ENCODE results near the gene DNM1L. TPM values are rescaled to one million over a fixed set of nuclear protein-coding genes. Genes with fewer than 3 reads are reported as not detected.

DNM1L gene
- 65.7 and 84.9 TPM in 2 replicates for total RNA-seq (2012; rRNA removed)

DNA sequence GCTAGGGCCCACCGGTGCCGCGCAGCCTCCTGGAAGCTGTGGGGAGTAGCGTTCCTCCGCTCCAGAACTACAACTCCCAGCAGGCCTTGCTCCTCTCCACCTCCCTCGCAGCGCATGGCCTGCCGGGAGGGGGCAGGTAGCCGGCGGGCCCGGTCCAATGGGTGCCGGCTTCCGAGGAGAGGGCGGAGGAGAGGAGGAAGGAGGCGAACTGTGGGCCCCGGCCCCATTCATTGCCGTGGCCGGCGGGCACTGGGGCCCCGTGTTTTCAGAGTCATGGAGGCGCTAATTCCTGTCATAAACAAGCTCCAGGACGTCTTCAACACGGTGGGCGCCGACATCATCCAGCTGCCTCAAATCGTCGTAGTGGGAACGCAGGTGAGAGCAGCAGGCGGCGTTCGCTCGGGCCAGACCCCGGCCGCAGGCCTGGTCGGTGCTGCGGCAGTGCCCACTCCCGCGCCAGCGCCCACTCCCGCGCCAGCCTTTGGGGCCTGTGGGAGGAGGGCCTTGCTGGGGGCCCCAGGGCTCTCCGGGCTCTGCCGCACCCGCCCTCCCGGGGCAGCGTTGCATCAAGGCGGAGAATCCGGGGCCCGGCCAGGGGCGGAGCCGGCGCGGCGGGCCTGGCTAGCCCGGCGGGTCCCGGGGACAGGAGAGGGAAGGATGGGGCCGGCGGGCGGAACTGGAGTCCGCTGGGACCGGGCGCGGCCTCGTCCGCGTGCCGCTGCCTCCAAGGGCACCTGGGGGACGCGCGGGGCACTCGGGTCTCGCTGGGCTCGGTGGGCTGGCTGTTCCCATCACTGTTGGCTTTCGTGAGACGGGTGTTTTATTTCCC, at the start of gene DNM1L:
Gene DNM1L (plus strand): TSS at position 211 of the 829 bp plus-strand sequence. CDS start 63 bp downstream, at position 274.
- Histone ChIP-seq H3K27me3 (ENCODE audit: control insufficient read depth, insufficient read depth, low read length) (no peaks in the 10 kb centered on the region), H3K36me3 (ENCODE audit: insufficient read depth, low read length) (peaks cover 4% of the 10 kb centered on the region), H3K4me3 (ENCODE audit: low read length) (peak within 1 kb of the TSS; percentile 99), H3K4me1 (ENCODE audit: control insufficient read depth, insufficient read depth, low read length) (peaks cover 17% of the 10 kb centered on the region), H3K4me2 (ENCODE audit: low read length) (peak within 1 kb of the TSS; percentile 76), H3K9ac (ENCODE audit: low read depth, low read length) (peak within 1 kb of the TSS; percentile 97), H3K9me3 (replicated peaks; ENCODE audit: low read length) (no peaks in the 10 kb centered on the region)

DNA sequence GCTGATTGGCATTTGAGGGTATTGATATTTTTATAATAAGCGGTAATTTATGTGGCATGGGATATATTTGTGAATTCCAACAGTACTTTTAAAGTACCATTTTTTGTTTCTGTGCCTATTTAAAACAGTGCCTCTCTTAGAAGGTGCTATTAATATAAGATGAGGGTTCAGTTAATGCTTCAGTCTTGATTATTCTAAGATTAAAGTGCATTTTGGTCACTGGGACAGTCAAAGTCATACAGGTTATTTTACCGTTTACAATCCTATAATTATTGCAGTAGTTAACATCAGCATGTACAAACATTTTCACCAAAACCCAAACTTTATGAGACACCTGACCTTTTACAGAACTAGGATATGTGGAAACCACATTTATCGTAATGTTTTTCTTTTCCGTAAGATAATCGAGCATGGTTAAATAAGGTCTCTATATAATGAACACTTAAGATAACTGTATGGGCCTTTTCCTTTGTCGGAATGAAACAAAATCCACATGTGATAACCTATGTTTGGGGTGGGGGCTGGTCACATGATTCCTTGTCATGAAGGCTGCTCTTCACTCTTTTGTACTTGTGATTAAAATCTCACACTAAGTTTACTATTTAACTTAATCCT, 37.7 kb upstream of the DNM1L start:
- Histone ChIP-seq H3K4me1 (ENCODE audit: control insufficient read depth, insufficient read depth, low read length) (no peaks in the 10 kb centered on the region), H3K9me3 (replicated peaks; ENCODE audit: low read length) (no peaks in the 10 kb centered on the region), H3K4me2 (ENCODE audit: low read length) (no peak overlapping the region), H3K36me3 (ENCODE audit: insufficient read depth, low read length) (peaks cover 75% of the 10 kb centered on the region), H3K27me3 (ENCODE audit: control insufficient read depth, insufficient read depth, low read length) (no peaks in the 10 kb centered on the region), H3K4me3 (ENCODE audit: low read length) (no peak overlapping the region), H3K9ac (ENCODE audit: low read depth, low read length) (no peak overlapping the region)

DNA sequence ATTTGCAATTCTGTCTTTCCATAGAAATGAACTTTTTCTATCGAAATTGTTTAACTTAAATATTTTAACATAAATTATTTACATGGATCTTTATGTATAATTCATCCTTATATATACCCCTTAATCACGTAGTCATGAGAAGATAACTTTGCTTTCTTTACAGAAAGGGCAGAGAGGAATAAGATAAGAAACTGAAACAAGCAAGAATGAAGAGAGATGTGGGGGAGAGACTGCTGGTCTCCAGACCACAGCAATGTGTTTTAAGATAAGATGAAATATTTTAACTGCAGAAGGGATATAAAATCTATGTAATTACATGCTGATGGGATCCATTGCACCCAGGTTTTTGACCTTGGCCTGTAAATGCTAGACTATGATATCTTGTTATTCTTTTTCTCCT, 34.7 kb upstream of the DNM1L start:
- no peak overlapping the region for H3K9ac ChIP-seq (ENCODE audit: low read depth, low read length)
- H3K36me3 ChIP-seq (ENCODE audit: insufficient read depth, low read length), result peaks cover 61% of the 10 kb centered on the region
- H3K9me3 ChIP-seq (replicated peaks; ENCODE audit: low read length), result no peaks in the 10 kb centered on the region

DNA sequence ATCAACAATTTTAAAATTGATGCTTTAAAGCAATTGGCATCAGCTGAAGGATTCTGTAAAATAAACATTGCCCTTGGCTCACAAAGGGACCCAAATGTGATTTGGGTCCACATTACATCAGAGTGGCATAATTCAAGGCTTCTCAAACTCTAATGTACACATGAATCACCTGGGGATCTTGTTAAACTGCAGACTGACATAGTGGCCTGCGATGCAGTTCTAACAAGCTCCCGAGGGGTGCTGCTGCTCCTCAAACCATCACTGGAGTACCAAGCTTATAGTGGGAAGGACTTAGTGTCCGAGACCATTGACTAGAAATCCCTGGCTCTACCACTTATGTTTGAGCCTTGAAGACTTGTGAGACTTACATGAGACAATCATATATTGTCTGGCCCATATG, 31.8 kb upstream of the DNM1L start:
- H3K4me1 ChIP-seq (ENCODE audit: control insufficient read depth, insufficient read depth, low read length), result peaks cover 2% of the 10 kb centered on the region
- no peak overlapping the region for H3K4me3 ChIP-seq (ENCODE audit: low read length)
- peaks cover 34% of the 10 kb centered on the region for H3K36me3 ChIP-seq (ENCODE audit: insufficient read depth, low read length)
- H3K27me3 ChIP-seq (ENCODE audit: control insufficient read depth, insufficient read depth, low read length), result no peaks in the 10 kb centered on the region
- no peak overlapping the region for H3K9ac ChIP-seq (ENCODE audit: low read depth, low read length)
- H3K9me3 ChIP-seq (replicated peaks; ENCODE audit: low read length), result no peaks in the 10 kb centered on the region
- no peak overlapping the region for H3K4me2 ChIP-seq (ENCODE audit: low read length)

More for the DNA sequence above, 34.7 kb upstream of the DNM1L start:
- H3K4me1 ChIP-seq (ENCODE audit: control insufficient read depth, insufficient read depth, low read length), result no peaks in the 10 kb centered on the region
- H3K27me3 ChIP-seq (ENCODE audit: control insufficient read depth, insufficient read depth, low read length), result no peaks in the 10 kb centered on the region
- no peak overlapping the region for H3K4me2 ChIP-seq (ENCODE audit: low read length)
- no peak overlapping the region for H3K4me3 ChIP-seq (ENCODE audit: low read length)

DNA sequence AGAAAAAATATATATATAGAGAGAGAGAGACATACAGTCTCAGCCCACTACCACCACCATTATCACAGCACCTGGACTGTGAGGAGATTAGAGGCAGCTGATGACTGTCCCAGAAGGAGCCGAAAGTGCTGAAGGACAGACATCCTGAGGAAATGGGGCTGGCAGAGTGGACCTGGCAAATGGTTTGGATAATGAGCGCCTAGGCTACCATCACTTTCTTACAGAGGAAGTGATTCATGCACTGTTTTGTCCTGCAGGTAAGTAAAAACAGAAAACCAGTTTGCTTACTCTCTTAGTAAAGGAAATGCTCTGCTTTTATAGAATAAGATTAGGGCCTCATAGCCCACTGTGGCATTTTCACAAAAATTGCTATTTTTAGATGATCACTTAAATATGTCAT, 28.6 kb upstream of the DNM1L start:
- no peaks in the 10 kb centered on the region for H3K9me3 ChIP-seq (replicated peaks; ENCODE audit: low read length)

DNA sequence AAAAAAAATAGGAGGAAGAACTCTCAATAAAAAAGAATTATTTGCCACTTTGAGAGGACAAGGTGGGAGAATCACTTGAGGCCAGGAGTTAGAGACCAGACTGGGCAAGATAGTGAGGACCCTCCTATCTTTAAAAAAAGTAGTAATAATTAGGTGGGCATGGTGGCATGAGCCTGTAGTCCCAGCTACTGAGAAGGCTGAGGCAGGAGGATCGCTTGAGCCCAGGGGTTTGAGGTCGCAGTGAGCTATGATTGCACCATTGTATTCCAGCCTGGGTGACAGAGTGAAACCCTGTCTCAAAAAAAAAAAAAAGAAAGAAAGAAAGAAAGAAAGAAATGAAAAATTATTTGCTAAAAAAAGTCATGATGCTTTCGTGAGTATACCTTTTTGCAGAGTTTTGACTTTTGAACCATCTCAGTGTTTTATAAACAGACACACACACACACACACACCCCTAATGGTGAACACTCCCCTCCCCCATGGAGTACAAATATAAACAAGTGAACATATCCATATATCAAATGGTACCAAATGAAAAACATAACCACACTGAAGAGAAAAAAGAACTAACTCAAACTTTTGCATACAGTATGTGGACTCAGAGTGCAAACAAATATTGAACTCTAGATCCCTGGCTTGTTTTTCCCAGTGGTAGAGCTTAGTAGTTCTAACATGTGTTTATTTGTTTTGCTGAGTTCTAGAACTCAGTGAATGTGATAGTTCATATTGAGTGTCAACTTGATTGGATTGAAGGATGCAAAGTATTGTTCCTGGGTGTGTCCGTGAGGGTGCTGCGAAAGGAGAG, 27.7 kb upstream of the DNM1L start:
- Histone ChIP-seq H3K36me3 (ENCODE audit: insufficient read depth, low read length) (peaks cover 3% of the 10 kb centered on the region), H3K4me2 (ENCODE audit: low read length) (no peak overlapping the region), H3K4me3 (ENCODE audit: low read length) (no peak overlapping the region), H3K9ac (ENCODE audit: low read depth, low read length) (no peak overlapping the region), H3K27me3 (ENCODE audit: control insufficient read depth, insufficient read depth, low read length) (no peaks in the 10 kb centered on the region), H3K9me3 (replicated peaks; ENCODE audit: low read length) (no peaks in the 10 kb centered on the region), H3K4me1 (ENCODE audit: control insufficient read depth, insufficient read depth, low read length) (peaks cover 2% of the 10 kb centered on the region)

More for the DNA sequence above, 28.6 kb upstream of the DNM1L start:
- no peak overlapping the region for H3K4me2 ChIP-seq (ENCODE audit: low read length)
- H3K9ac ChIP-seq (ENCODE audit: low read depth, low read length), result no peak overlapping the region
- no peak overlapping the region for H3K4me3 ChIP-seq (ENCODE audit: low read length)
- H3K27me3 ChIP-seq (ENCODE audit: control insufficient read depth, insufficient read depth, low read length), result no peaks in the 10 kb centered on the region
- peaks cover 2% of the 10 kb centered on the region for H3K4me1 ChIP-seq (ENCODE audit: control insufficient read depth, insufficient read depth, low read length)
- H3K36me3 ChIP-seq (ENCODE audit: insufficient read depth, low read length), result peaks cover 8% of the 10 kb centered on the region

DNA sequence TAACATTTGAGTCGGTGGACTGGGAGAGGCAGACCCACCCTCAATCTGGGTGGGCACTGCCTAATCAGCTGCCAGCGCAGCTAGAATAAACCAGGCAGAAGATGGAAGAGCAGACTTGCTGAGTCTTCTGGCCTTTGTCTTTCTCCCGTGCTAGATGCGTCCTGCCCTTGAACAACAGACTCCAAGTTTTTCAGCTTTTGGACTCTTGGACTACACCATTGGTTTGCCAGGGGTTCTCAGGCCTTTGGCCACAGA, 27.2 kb upstream of the DNM1L start:
- H3K27me3 ChIP-seq (ENCODE audit: control insufficient read depth, insufficient read depth, low read length), result no peaks in the 10 kb centered on the region
- peaks cover 2% of the 10 kb centered on the region for H3K4me1 ChIP-seq (ENCODE audit: control insufficient read depth, insufficient read depth, low read length)

DNA sequence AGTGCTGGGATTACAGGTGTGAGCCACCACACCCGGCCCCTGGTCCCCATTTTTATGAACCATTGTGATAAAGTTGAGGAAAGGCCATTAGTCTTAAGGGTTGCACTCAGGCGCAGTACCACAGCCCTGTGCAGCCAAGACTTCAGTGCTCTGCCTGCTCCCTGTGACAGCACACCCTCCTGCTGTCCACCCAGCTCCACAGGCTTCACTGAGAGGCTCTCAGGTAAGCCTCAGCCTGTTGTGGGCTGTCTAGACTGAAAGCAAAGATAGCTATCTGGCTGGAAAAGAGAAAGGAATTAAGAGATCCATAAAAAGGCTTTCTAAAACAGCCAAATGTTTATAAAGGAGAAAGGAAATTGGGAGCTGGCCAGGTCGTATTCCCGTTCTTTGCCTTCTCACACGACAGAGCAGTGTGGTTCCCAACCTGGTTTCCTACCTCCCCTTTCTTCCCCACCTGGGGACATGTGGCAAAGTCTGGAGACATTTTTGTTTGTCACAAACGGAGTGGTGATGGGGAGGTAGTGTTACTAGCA, 19.1 kb upstream of the DNM1L start:
- peaks cover 11% of the 10 kb centered on the region for H3K4me1 ChIP-seq (ENCODE audit: control insufficient read depth, insufficient read depth, low read length)
- H3K9ac ChIP-seq (ENCODE audit: low read depth, low read length), result no peak overlapping the region
- H3K9me3 ChIP-seq (replicated peaks; ENCODE audit: low read length), result no peaks in the 10 kb centered on the region
- no peaks in the 10 kb centered on the region for H3K27me3 ChIP-seq (ENCODE audit: control insufficient read depth, insufficient read depth, low read length)
- no peak overlapping the region for H3K4me2 ChIP-seq (ENCODE audit: low read length)
- H3K4me3 ChIP-seq (ENCODE audit: low read length), result no peak overlapping the region
- no peaks in the 10 kb centered on the region for H3K36me3 ChIP-seq (ENCODE audit: insufficient read depth, low read length)

More for the DNA sequence above, 27.2 kb upstream of the DNM1L start:
- no peaks in the 10 kb centered on the region for H3K36me3 ChIP-seq (ENCODE audit: insufficient read depth, low read length)
- H3K4me3 ChIP-seq (ENCODE audit: low read length), result no peak overlapping the region
- no peak overlapping the region for H3K9ac ChIP-seq (ENCODE audit: low read depth, low read length)
- H3K9me3 ChIP-seq (replicated peaks; ENCODE audit: low read length), result no peaks in the 10 kb centered on the region
- no peak overlapping the region for H3K4me2 ChIP-seq (ENCODE audit: low read length)

DNA sequence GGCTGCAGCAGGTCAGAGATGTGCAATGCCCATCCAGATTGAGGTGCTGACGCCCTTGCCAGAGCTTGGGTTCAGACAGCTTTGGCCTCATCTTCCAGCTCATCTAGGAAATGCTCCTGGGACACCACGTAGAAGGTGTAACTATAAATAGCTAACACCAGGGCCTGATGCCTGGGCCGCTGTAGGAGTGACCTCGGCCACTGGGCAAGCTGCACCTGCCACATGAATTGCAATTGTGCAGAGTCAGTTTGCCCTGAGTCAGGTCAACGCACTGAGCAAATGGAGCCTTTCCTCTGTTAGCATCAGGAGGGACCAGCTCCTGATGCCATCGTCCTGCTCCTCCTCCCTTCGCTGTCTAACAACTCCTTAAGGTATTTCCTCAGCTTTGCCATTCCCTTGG, 17.4 kb upstream of the DNM1L start:
- Histone ChIP-seq H3K4me2 (ENCODE audit: low read length) (no peak overlapping the region), H3K9ac (ENCODE audit: low read depth, low read length) (no peak overlapping the region), H3K36me3 (ENCODE audit: insufficient read depth, low read length) (no peaks in the 10 kb centered on the region), H3K4me1 (ENCODE audit: control insufficient read depth, insufficient read depth, low read length) (peaks cover 11% of the 10 kb centered on the region), H3K27me3 (ENCODE audit: control insufficient read depth, insufficient read depth, low read length) (no peaks in the 10 kb centered on the region), H3K9me3 (replicated peaks; ENCODE audit: low read length) (no peaks in the 10 kb centered on the region), H3K4me3 (ENCODE audit: low read length) (no peak overlapping the region)

DNA sequence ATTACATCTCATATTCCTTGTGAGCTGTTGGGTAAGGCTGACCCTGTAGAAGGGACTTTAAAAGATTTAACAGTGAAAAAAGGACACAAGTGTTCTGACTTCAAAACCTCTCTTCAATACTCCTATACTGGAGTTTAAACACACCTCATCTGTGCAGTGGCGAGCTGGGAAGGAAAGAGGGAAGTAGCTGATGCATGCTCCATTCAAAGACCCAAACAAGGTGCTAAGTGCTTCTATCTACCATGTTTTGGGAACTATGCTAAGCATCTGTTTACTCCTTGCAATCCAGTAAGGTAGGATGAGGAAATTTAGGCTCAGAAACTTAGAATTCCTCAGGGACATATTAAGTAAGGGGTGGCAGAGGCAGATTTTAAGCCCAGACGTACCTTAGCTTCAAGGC, 16.4 kb upstream of the DNM1L start:
- H3K9me3 ChIP-seq (replicated peaks; ENCODE audit: low read length), result no peaks in the 10 kb centered on the region
- H3K4me1 ChIP-seq (ENCODE audit: control insufficient read depth, insufficient read depth, low read length), result peaks cover 11% of the 10 kb centered on the region
- H3K4me2 ChIP-seq (ENCODE audit: low read length), result no peak overlapping the region
- H3K27me3 ChIP-seq (ENCODE audit: control insufficient read depth, insufficient read depth, low read length), result no peaks in the 10 kb centered on the region
- no peaks in the 10 kb centered on the region for H3K36me3 ChIP-seq (ENCODE audit: insufficient read depth, low read length)
- H3K9ac ChIP-seq (ENCODE audit: low read depth, low read length), result no peak overlapping the region
- H3K4me3 ChIP-seq (ENCODE audit: low read length), result no peak overlapping the region

DNA sequence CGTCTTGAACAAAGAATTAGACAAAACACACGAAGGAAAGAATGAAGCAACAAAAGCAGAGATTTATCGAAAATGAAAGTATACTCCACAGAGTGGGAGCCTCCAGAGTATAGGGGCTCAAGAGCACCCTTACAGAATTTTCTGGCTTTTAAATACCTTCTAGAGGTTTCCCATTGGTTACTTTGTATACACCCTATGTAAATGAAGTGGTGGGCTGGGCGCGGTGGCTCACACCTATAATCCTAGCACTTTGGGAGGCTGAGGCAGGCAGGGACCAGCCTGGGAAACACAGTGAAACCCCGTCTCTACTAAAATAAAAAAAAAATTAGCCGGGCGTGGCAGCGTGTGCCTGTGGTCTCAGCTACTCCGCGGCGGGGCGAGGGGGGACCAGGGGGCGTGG, 13.1 kb upstream of the DNM1L start:
- no peaks in the 10 kb centered on the region for H3K27me3 ChIP-seq (ENCODE audit: control insufficient read depth, insufficient read depth, low read length)
- no peak overlapping the region for H3K4me3 ChIP-seq (ENCODE audit: low read length)
- H3K36me3 ChIP-seq (ENCODE audit: insufficient read depth, low read length), result no peaks in the 10 kb centered on the region
- no peaks in the 10 kb centered on the region for H3K9me3 ChIP-seq (replicated peaks; ENCODE audit: low read length)
- H3K4me2 ChIP-seq (ENCODE audit: low read length), result no peak overlapping the region
- no peaks in the 10 kb centered on the region for H3K4me1 ChIP-seq (ENCODE audit: control insufficient read depth, insufficient read depth, low read length)
- H3K9ac ChIP-seq (ENCODE audit: low read depth, low read length), result no peak overlapping the region
